Loucy (cell line): ENCODE data around the gene TGFBRAP1.

ENCODE experiments used
- EZH2phosphoT487 ChIP-seq: fragments of 200-600 bp; IDR thresholded peaks from 2 replicates; pipeline ENCODE4 v1.6.1; 2018; ENCODE audit warnings: antibody characterized with exemption, mild to moderate bottlenecking, moderate library complexity, borderline replicate concordance
- TF ChIP-seq, protein P1 (sequence below): fragments of 200-600 bp; sonication (generic); conservative IDR thresholded peaks from 2 replicates; pipeline ENCODE4 v1.5.1; 2014; ENCODE audit warnings: mild to moderate bottlenecking, antibody characterized with exemption, low read length

- no peak for TF ChIP-seq EZH2phosphoT487
- TF ChIP-seq, protein P1, sequence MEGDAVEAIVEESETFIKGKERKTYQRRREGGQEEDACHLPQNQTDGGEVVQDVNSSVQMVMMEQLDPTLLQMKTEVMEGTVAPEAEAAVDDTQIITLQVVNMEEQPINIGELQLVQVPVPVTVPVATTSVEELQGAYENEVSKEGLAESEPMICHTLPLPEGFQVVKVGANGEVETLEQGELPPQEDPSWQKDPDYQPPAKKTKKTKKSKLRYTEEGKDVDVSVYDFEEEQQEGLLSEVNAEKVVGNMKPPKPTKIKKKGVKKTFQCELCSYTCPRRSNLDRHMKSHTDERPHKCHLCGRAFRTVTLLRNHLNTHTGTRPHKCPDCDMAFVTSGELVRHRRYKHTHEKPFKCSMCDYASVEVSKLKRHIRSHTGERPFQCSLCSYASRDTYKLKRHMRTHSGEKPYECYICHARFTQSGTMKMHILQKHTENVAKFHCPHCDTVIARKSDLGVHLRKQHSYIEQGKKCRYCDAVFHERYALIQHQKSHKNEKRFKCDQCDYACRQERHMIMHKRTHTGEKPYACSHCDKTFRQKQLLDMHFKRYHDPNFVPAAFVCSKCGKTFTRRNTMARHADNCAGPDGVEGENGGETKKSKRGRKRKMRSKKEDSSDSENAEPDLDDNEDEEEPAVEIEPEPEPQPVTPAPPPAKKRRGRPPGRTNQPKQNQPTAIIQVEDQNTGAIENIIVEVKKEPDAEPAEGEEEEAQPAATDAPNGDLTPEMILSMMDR: no peak
Measured at GRCh38 chr2:105371810-105372209, 42.3 kb upstream of the TGFBRAP1 start.
